ENCODE data around the gene ITGB1BP1. TPM values are rescaled to one million over a fixed set of nuclear protein-coding genes. Genes with fewer than 3 reads are reported as not detected.

Gene ITGB1BP1
- total RNA-seq, 1 donor from 2014 or later = 41.8 TPM

DNA sequence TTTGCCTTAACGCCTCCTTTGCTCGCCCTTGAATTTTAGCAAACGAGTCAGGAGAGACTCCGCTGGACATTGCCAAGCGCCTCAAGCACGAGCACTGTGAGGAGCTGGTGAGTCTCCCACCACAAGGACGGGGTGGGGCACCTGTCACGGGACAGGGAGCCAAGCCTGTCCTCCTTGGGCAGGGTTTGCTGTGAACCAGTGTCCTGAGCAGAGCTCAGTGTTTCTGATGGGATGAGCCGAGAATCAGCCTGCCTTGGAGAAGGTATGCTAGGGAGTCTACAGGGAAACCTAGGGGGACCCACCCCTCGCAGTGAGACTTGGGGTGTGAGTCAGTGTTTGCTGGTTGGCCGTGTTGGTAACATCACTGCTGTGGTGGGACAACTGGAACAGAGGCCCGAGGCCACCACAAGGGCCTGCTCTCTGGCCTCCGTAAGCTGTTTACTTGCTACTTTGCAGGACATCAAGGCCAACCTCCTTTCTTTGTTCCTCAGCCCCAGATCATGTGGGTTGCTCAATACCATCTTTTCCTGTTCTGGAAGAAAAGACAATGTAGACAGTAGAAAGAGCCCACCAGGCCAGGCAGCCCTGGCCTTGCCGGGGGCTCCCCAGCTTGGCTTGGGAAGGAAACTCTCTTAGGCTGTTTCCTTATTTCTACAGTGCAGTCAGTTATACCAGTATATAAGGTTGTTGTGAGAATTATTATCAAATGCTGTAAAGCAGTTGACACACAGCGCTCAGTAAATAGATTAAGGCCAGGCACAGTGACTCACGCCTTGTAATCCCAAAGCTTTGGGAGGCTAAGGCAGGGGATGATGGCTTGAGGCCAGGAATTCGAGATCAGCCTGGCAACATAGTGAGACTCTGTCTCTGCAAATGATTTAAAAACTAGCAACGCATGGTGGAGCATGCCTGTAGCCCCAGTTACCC is 42.4 kb downstream of the ITGB1BP1 start:
- no peak overlapping the region for H3K27ac Mint-ChIP-seq
- no peak for DNase-seq (ENCODE audit: low spot score, unreplicated experiment)
- H3K36me3 Mint-ChIP-seq (ENCODE audit: insufficient read depth) = peaks cover 26% of the 10 kb centered on the region
- H3K9me3 Mint-ChIP-seq (ENCODE audit: low read depth) = no peaks in the 10 kb centered on the region
- H3K4me1 Mint-ChIP-seq (ENCODE audit: low read depth) = no peaks in the 10 kb centered on the region
- no peaks in the 10 kb centered on the region for H3K27me3 Mint-ChIP-seq
- TF ChIP-seq, protein P1, sequence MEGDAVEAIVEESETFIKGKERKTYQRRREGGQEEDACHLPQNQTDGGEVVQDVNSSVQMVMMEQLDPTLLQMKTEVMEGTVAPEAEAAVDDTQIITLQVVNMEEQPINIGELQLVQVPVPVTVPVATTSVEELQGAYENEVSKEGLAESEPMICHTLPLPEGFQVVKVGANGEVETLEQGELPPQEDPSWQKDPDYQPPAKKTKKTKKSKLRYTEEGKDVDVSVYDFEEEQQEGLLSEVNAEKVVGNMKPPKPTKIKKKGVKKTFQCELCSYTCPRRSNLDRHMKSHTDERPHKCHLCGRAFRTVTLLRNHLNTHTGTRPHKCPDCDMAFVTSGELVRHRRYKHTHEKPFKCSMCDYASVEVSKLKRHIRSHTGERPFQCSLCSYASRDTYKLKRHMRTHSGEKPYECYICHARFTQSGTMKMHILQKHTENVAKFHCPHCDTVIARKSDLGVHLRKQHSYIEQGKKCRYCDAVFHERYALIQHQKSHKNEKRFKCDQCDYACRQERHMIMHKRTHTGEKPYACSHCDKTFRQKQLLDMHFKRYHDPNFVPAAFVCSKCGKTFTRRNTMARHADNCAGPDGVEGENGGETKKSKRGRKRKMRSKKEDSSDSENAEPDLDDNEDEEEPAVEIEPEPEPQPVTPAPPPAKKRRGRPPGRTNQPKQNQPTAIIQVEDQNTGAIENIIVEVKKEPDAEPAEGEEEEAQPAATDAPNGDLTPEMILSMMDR (IDR thresholded peaks at IDR 0.05; ENCODE audit: unreplicated experiment) = no peak
- no peak overlapping the region for H3K4me3 Mint-ChIP-seq (ENCODE audit: low read depth)

DNA sequence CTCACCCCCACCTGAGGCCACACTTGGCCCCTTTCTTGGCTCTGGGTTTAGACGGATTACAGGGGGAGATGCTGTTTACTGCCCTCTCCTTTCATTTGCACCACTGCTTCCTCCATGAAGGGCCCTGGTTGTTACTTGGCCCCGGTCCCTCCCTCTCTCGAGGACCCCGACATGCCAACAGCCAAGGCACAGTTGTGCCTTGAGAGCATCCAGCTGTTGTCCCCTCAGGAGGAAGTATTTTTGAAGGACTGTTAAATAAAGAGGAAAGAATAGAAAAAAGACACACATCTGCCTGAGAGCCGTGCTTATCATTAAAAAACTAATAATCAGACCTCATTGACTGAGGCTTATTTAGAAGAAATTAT is 44.0 kb downstream of the ITGB1BP1 start:
- Mint-ChIP-seq H3K27ac (no peak overlapping the region), H3K4me1 (ENCODE audit: low read depth) (no peaks in the 10 kb centered on the region), H3K4me3 (ENCODE audit: low read depth) (no peak overlapping the region), H3K36me3 (ENCODE audit: insufficient read depth) (peaks cover 26% of the 10 kb centered on the region), H3K9me3 (ENCODE audit: low read depth) (no peaks in the 10 kb centered on the region), H3K27me3 (no peaks in the 10 kb centered on the region)
- TF ChIP-seq, protein P1 (IDR thresholded peaks at IDR 0.05; ENCODE audit: unreplicated experiment) = no peak
- DNase-seq (ENCODE audit: low spot score, unreplicated experiment) = no peak

DNA sequence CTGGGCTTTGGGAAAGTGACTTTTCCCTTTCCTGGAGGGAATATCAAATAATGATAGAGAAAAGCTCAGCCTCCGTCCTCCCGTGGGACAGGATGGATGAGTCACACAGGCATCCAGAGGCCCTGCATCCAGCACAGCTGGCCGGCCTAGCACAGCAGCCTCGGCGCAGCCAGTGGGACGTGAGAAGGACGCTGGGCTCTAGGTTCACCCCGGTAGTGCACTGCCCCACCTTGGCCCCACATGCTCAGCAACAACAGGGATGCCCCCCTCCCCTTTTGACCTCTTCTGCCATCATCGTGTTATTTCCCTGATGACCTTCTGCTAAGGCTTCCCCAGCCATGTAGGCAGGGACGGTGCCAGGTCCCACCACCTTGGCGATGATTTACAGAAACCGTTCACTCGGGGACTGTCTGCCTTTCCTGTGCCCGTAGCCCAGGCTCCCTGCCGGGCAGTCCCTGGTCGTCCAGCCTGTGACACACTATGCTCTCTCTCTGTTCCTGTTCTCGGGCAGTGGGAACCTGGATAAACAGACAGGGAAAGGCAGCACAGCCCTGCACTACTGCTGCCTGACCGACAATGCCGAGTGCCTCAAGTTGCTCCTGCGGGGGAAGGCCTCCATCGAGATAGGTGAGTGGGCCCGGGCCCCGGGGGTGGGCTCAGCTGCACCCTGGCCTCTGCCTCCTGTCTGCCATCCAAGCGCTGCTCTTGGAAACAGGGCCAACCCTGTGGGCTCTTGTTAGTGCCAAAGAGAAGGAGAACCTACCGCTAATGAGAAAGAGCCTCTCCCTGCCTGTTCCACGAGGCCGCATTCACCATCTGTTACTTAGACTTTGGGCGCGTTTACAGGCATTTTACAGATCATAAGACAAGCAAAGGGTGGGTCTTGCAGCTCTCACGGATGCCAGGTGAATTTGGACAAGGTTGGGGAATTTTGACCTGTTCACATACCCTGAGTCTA is 44.6 kb downstream of the ITGB1BP1 start:
- Mint-ChIP-seq H3K4me1 (ENCODE audit: low read depth) (no peaks in the 10 kb centered on the region), H3K9me3 (ENCODE audit: low read depth) (no peaks in the 10 kb centered on the region), H3K4me3 (ENCODE audit: low read depth) (no peak overlapping the region), H3K36me3 (ENCODE audit: insufficient read depth) (peaks cover 28% of the 10 kb centered on the region), H3K27ac (no peak overlapping the region), H3K27me3 (no peaks in the 10 kb centered on the region)
- no peak for DNase-seq (ENCODE audit: low spot score, unreplicated experiment)
- TF ChIP-seq, protein P1 (IDR thresholded peaks at IDR 0.05; ENCODE audit: unreplicated experiment) = no peak

DNA sequence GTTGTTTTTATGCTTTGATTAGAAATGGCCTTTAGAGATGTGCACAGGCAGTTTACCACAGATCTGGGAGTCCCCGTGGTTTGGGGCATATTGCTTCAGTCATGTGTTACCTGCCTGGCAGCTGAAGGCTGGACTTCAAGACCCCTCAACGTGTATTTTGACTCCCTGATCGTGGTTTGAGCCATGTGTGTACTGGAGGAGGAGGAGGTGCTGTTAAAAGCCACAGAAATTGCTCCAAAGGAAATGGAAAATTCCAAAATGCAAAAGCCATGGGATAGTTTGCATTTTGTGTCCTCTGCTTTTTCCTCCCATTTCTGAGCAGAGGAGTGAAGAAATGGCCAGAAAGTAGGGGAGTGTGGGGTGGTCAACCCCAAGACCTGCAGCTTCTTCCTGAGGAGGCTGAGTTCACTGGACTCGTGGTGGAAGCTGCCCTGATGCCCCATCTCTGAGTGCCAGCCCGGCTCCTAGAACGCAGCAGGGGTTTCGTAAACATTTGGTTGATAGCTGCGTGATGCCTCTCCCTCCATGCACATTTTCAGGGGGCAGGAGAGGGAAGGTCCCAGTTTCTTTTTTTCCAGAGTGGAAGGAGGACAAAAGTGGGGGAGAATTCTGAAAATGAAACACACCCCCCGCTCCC is 45.7 kb downstream of the ITGB1BP1 start:
- no peaks in the 10 kb centered on the region for H3K9me3 Mint-ChIP-seq (ENCODE audit: low read depth)
- no peak overlapping the region for H3K4me3 Mint-ChIP-seq (ENCODE audit: low read depth)
- H3K36me3 Mint-ChIP-seq (ENCODE audit: insufficient read depth) = peaks cover 20% of the 10 kb centered on the region
- no peaks in the 10 kb centered on the region for H3K27me3 Mint-ChIP-seq
- peak overlapping the region; percentile 52 for H3K27ac Mint-ChIP-seq
- H3K4me1 Mint-ChIP-seq (ENCODE audit: low read depth) = no peaks in the 10 kb centered on the region
- DNase-seq (ENCODE audit: low spot score, unreplicated experiment) = no peak
- TF ChIP-seq, protein P1 (IDR thresholded peaks at IDR 0.05; ENCODE audit: unreplicated experiment) = no peak

Measured in progenitor cell of endocrine pancreas (in vitro differentiated cells).